GM12878 (cell line): ENCODE results near the gene LMX1A. TPM values are rescaled to one million over a fixed set of nuclear protein-coding genes. Genes with fewer than 3 reads are reported as not detected.

Source experiments
- ATAC-seq: fragments of 200-7000 bp; cut with Tn5 transposase; 3 replicates; pipeline ENCODE4 v1.9.1; 2020; ENCODE audit warnings: mild to moderate bottlenecking, moderate library complexity
- BruUV-seq: library from RNA; stranded (reverse); fragments of 400-500 nt; replicated peaks from 2 replicates; lab custom pipeline; 2021; lab: Mats Ljungman, UMichigan
- CTCF ChIA-PET: fragments of 300-600 bp; sonication (Branson Sonifier 250); formaldehyde crosslinking; extraction: SDS; loops from one replicate; lab custom pipeline; 2021; ENCODE audit warnings: inconsistent platforms; lab: Yijun Ruan, JAX
- POLR2A ChIA-PET: fragments of 350-600 bp; formaldehyde crosslinking; extraction: SDS; loops from one replicate; lab custom pipeline; 2021; ENCODE audit warnings: inconsistent platforms; lab: Charles Lee
- RAD21 ChIA-PET: fragments of 300-600 bp; sonication (Branson Sonifier 250); formaldehyde crosslinking; loops from one replicate; lab custom pipeline; 2023; ENCODE audit warnings: antibody characterized with exemption; ENCODE audit not compliant: unreplicated experiment; lab: Charles Lee
- SMC1A ChIA-PET: fragments of 300-600 bp; sonication (Branson Sonifier 250); formaldehyde crosslinking; loops from one replicate; lab custom pipeline; 2023; ENCODE audit not compliant: unreplicated experiment, uncharacterized antibody; lab: Charles Lee
- DNase-seq: peaks from one replicate; pipeline ENCODE4 v3.0.0-alpha.2; 2011; ENCODE audit warnings: low read depth, low spot score
- FAIRE-seq: peaks from 3 replicates; lab custom pipeline; 2011; peaks lifted over from hg19 to GRCh38; lab: Jason Lieb, UNC
- H2AFZ ChIP-seq: 2 replicates; pipeline ENCODE4 v1.6.0; 2011; ENCODE audit warnings: low read depth, low read length, control low read depth; ENCODE audit not compliant: control insufficient read depth
- H3K27ac ChIP-seq: 2 replicates; pipeline ENCODE4 v1.5.1; 2011; ENCODE audit warnings: control low read depth; ENCODE audit not compliant: control insufficient read depth, insufficient read depth
- H3K27me3 ChIP-seq, 2 experiments: replicated peaks in 1 of 2; 2 replicates each; pipeline versions ENCODE4 v1.6.0 to v1.6.1; 2011; ENCODE audit warnings: low read length in 1 of 2; ENCODE audit not compliant: control insufficient read depth in 2 of 2, insufficient read depth in 2 of 2
- H3K36me3 ChIP-seq, 2 experiments: 2 replicates each; pipeline ENCODE4 v1.5.1; 2011; ENCODE audit warnings: low read length in 1 of 2; ENCODE audit not compliant: control insufficient read depth in 2 of 2, insufficient read depth in 2 of 2
- H3K4me1 ChIP-seq: 2 replicates; pipeline ENCODE4 v1.6.1; 2011; ENCODE audit warnings: mild to moderate bottlenecking, low read length, moderate library complexity, mixed read lengths; ENCODE audit not compliant: control insufficient read depth, insufficient read depth
- H3K4me2 ChIP-seq: 2 replicates; pipeline ENCODE4 v1.6.0; 2011; ENCODE audit warnings: control low read depth; ENCODE audit not compliant: control insufficient read depth, insufficient read depth
- H3K4me3 ChIP-seq: fragments of 200-600 bp; sonication (generic); 2 replicates; pipeline ENCODE4 v1.5.1; 2016
- H3K79me2 ChIP-seq: 2 replicates; pipeline ENCODE4 v1.6.0; 2011; ENCODE audit warnings: low read length; ENCODE audit not compliant: control insufficient read depth, insufficient read depth
- H3K9ac ChIP-seq: 2 replicates; pipeline ENCODE4 v1.8.0; 2011; ENCODE audit warnings: low read length, control low read depth, mixed read lengths; ENCODE audit not compliant: control insufficient read depth, insufficient read depth
- H3K9me3 ChIP-seq: replicated peaks from 3 replicates; pipeline ENCODE4 v1.5.1; 2011; ENCODE audit warnings: mild to moderate bottlenecking, low read length; ENCODE audit not compliant: control insufficient read depth, insufficient read depth
- H4K20me1 ChIP-seq: 2 replicates; pipeline ENCODE4 v1.6.0; 2011; ENCODE audit not compliant: control insufficient read depth, insufficient read depth
- ESRRA ChIP-seq: IDR thresholded peaks from 2 replicates; pipeline ENCODE4 v1.6.1; 2012; ENCODE audit warnings: mild to moderate bottlenecking, low read length, improper control_type of control experiment
- HDAC2 ChIP-seq: fragments of 200-600 bp; sonication (generic); IDR thresholded peaks from 2 replicates; pipeline ENCODE4 v1.6.1; 2017
- HDAC6 ChIP-seq: fragments of 200-600 bp; sonication (generic); IDR thresholded peaks from one replicate; pipeline ENCODE4 v1.8.0; 2017; ENCODE audit warnings: antibody characterized with exemption; ENCODE audit not compliant: unreplicated experiment
- LARP7 ChIP-seq: fragments of 450-650 bp; IDR thresholded peaks from 2 replicates; pipeline ENCODE4 v1.6.1; 2017; ENCODE audit warnings: mild to moderate bottlenecking
- MEF2A ChIP-seq: IDR thresholded peaks from 2 replicates; pipeline ENCODE4 v1.6.1; 2011; ENCODE audit warnings: low read depth, mild to moderate bottlenecking, low read length, moderate library complexity; ENCODE audit not compliant: insufficient read depth
- MTA2 ChIP-seq: fragments of 450-650 bp; IDR thresholded peaks from 2 replicates; pipeline ENCODE4 v1.6.1; 2016; ENCODE audit warnings: low read depth, mild to moderate bottlenecking, moderate library complexity
- MYB ChIP-seq: fragments of 150-350 bp; IDR thresholded peaks from 2 replicates; pipeline ENCODE4 v1.6.1; 2014; ENCODE audit warnings: mild to moderate bottlenecking, low read depth, low read length, borderline replicate concordance
- NRF1 ChIP-seq: conservative IDR thresholded peaks from 2 replicates; pipeline ENCODE4 v1.6.1; 2011; ENCODE audit warnings: mild to moderate bottlenecking, low read depth, low read length, improper control_type of control experiment
- ZNF217 ChIP-seq: fragments of 450-650 bp; IDR thresholded peaks from 2 replicates; pipeline ENCODE4 v1.6.1; 2017; ENCODE audit warnings: antibody characterized with exemption, mild to moderate bottlenecking
- ZNF622 ChIP-seq: fragments of 450-650 bp; IDR thresholded peaks from 2 replicates; pipeline ENCODE4 v1.6.1; 2017; ENCODE audit warnings: mild to moderate bottlenecking, inconsistent platforms
- WGBS: methylation state at CpG from one replicate; pipeline ENCODE4 v1.1.6; 2016; ENCODE audit warnings: low lambda C conversion rate; ENCODE audit not compliant: insufficient replicate concordance, insufficient coverage; ENCODE audit errors: missing lambda C conversion rate; 5-methylcytosine and 5-hydroxymethylcytosine counted together
- in situ Hi-C: fragments of 300-500 bp; cut with MboI; formaldehyde crosslinking; loops from 9 replicates; pipeline ENCODE4 v1.14.3; 2018; ENCODE audit warnings: mixed read lengths
- intact Hi-C: fragments of 100-400 bp; cut with micrococcal nuclease; formaldehyde crosslinking; loops from one replicate; pipeline ENCODE4 v1.14.2; 2022; ENCODE audit not compliant: unreplicated experiment
- polyA plus RNA-seq, 11 experiments: library from polyadenylated mRNA; depleted of rRNA in 4 of 11; unstranded in 6 of 11; stranded (reverse) in 5 of 11; fragments of >200 nt; fragmentation: Nextera tagmentation in 4 of 11; fragmentation: Illumina TruSeq in 1 of 11; extraction: Ambion mirVana in 4 of 11; extraction: Trizol in 1 of 11; gene quantifications; 1 replicate in 1 of 11; 2 replicates in 10 of 11; pipeline versions ENCODE4 v1.2.1 to v1.2.3, GENCODE V29; 2011 to 2016; ENCODE audit warnings: inconsistent platforms in 2 of 11, missing spikeins in 2 of 11, low read depth in 1 of 11
- total RNA-seq, 4 experiments: library from RNA; depleted of rRNA in 3 of 4; stranded (reverse); fragments of >200 nt in 3 of 4; fragmentation: Illumina TruSeq in 1 of 4; extraction: Trizol in 1 of 4; gene quantifications; 2 replicates each; pipeline versions ENCODE4 v1.2.1 to v1.2.3, GENCODE V29; 2013 to 2021
- TF ChIP-seq, protein P1 (sequence below): fragments of 450-650 bp; formaldehyde crosslinking; IDR thresholded peaks from 2 replicates; pipeline ENCODE4 v1.5.0; 2022; ENCODE audit warnings: mild to moderate bottlenecking, missing genetic modification characterization
- TF ChIP-seq, protein P2 (sequence below): fragments of 450-650 bp; formaldehyde crosslinking; IDR thresholded peaks from 2 replicates; pipeline ENCODE4 v1.4.0; 2020; ENCODE audit warnings: mild to moderate bottlenecking, moderate library complexity
- TF ChIP-seq, protein P3 (sequence below): IDR thresholded peaks from 2 replicates; pipeline ENCODE4 v1.6.1; 2011; ENCODE audit warnings: borderline replicate concordance, low read depth, mild to moderate bottlenecking, moderate library complexity, low read length; ENCODE audit not compliant: insufficient read depth, poor library complexity, severe bottlenecking

The LMX1A gene
- total and polyA plus RNA-seq, 10 of the 15 experiments (the other 5 are each of a cell fraction or from before 2014, with no cell fraction given): not detected

DNA sequence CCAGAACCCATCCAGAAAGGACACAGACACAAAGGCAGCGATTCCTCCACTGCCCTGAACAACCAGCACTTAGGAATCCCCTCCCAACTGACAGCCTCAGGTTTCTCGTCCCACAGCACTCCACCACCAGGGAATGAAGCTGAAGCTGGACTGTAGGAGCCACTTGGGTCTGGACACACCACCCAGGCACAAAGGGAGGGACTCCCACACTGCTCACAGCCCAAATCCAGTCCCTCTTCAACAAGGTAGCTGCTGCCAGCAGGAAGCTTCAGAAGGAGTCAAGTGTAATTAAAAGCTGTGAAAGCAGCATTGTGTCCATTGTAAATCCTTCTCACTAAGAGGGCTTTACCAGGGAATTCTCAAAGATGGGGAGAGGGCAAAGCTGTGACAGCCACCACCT lies 29.0 kb downstream of the LMX1A start:
- H3K36me3 ChIP-seq: no peaks in the 10 kb centered on the region
- FAIRE-seq: no peak
- CTCF ChIA-PET: no interaction called here
- RAD21 ChIA-PET: no interaction called here
- no peak overlapping the region for H3K9ac ChIP-seq
- no peaks in the 10 kb centered on the region for H3K79me2 ChIP-seq
- H3K27me3 ChIP-seq: no peaks in the 10 kb centered on the region
- POLR2A ChIA-PET: no interaction called here
- H3K4me3 ChIP-seq: no peak overlapping the region
- SMC1A ChIA-PET: no interaction called here
- ATAC-seq: no peak
- intact Hi-C loops (no loop called here), in situ Hi-C loops (no loop called here)
- WGBS: 0% methylated on average over 2 of the region's 2 CpGs
- H4K20me1 ChIP-seq: no peaks in the 10 kb centered on the region
- BruUV-seq: no TSS peak
- H3K4me2 ChIP-seq: no peak overlapping the region
- no peak for DNase-seq
- no peaks in the 10 kb centered on the region for H3K9me3 ChIP-seq
- no peak overlapping the region for H3K27ac ChIP-seq
- H3K4me1 ChIP-seq: no peaks in the 10 kb centered on the region
- H2AFZ ChIP-seq: no peak overlapping the region
- TF ChIP-seq ZNF622 (no peak), LARP7 (no peak), HDAC2 (no peak), MYB (no peak), MEF2A (no peak), HDAC6 (no peak), MTA2 (no peak), ESRRA (no peak), ZNF217 (no peak), NRF1 (no peak)
- TF ChIP-seq, protein P1, sequence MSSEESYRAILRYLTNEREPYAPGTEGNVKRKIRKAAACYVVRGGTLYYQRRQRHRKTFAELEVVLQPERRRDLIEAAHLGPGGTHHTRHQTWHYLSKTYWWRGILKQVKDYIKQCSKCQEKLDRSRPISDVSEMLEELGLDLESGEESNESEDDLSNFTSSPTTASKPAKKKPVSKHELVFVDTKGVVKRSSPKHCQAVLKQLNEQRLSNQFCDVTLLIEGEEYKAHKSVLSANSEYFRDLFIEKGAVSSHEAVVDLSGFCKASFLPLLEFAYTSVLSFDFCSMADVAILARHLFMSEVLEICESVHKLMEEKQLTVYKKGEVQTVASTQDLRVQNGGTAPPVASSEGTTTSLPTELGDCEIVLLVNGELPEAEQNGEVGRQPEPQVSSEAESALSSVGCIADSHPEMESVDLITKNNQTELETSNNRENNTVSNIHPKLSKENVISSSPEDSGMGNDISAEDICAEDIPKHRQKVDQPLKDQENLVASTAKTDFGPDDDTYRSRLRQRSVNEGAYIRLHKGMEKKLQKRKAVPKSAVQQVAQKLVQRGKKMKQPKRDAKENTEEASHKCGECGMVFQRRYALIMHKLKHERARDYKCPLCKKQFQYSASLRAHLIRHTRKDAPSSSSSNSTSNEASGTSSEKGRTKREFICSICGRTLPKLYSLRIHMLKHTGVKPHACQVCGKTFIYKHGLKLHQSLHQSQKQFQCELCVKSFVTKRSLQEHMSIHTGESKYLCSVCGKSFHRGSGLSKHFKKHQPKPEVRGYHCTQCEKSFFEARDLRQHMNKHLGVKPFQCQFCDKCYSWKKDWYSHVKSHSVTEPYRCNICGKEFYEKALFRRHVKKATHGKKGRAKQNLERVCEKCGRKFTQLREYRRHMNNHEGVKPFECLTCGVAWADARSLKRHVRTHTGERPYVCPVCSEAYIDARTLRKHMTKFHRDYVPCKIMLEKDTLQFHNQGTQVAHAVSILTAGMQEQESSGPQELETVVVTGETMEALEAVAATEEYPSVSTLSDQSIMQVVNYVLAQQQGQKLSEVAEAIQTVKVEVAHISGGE: no peak
- TF ChIP-seq, protein P2, sequence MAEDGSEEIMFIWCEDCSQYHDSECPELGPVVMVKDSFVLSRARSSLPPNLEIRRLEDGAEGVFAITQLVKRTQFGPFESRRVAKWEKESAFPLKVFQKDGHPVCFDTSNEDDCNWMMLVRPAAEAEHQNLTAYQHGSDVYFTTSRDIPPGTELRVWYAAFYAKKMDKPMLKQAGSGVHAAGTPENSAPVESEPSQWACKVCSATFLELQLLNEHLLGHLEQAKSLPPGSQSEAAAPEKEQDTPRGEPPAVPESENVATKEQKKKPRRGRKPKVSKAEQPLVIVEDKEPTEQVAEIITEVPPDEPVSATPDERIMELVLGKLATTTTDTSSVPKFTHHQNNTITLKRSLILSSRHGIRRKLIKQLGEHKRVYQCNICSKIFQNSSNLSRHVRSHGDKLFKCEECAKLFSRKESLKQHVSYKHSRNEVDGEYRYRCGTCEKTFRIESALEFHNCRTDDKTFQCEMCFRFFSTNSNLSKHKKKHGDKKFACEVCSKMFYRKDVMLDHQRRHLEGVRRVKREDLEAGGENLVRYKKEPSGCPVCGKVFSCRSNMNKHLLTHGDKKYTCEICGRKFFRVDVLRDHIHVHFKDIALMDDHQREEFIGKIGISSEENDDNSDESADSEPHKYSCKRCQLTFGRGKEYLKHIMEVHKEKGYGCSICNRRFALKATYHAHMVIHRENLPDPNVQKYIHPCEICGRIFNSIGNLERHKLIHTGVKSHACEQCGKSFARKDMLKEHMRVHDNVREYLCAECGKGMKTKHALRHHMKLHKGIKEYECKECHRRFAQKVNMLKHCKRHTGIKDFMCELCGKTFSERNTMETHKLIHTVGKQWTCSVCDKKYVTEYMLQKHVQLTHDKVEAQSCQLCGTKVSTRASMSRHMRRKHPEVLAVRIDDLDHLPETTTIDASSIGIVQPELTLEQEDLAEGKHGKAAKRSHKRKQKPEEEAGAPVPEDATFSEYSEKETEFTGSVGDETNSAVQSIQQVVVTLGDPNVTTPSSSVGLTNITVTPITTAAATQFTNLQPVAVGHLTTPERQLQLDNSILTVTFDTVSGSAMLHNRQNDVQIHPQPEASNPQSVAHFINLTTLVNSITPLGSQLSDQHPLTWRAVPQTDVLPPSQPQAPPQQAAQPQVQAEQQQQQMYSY (CRISPR knock-in tag): no peak
- TF ChIP-seq, protein P3, sequence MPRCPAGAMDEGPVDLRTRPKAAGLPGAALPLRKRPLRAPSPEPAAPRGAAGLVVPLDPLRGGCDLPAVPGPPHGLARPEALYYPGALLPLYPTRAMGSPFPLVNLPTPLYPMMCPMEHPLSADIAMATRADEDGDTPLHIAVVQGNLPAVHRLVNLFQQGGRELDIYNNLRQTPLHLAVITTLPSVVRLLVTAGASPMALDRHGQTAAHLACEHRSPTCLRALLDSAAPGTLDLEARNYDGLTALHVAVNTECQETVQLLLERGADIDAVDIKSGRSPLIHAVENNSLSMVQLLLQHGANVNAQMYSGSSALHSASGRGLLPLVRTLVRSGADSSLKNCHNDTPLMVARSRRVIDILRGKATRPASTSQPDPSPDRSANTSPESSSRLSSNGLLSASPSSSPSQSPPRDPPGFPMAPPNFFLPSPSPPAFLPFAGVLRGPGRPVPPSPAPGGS: no peak
